HepG2 (cell line): ENCODE measurements around the gene PCIF1. TPM values are rescaled to one million over a fixed set of nuclear protein-coding genes. Genes with fewer than 3 reads are reported as not detected.

Experiments used
- ESRRA ChIP-seq: sonication (generic); formaldehyde crosslinking; IDR thresholded peaks from 2 replicates; pipeline ENCODE4 v1.5.1; 2020; ENCODE audit warnings: mild to moderate bottlenecking, low read depth, missing genetic modification reagents
- FLYWCH1 ChIP-seq: sonication (generic); formaldehyde crosslinking; IDR thresholded peaks from 2 replicates; pipeline ENCODE4 v1.8.1; 2023; ENCODE audit warnings: mild to moderate bottlenecking, missing genetic modification reagents
- FOXP4 ChIP-seq: sonication (generic); formaldehyde crosslinking; IDR thresholded peaks from 2 replicates; pipeline ENCODE4 v1.4.0; 2020; ENCODE audit warnings: missing genetic modification reagents
- GPBP1L1 ChIP-seq: sonication (generic); formaldehyde crosslinking; IDR thresholded peaks from 2 replicates; pipeline ENCODE4 v1.5.0; 2020; ENCODE audit warnings: mild to moderate bottlenecking, missing genetic modification reagents
- HOXA9 ChIP-seq: sonication (generic); formaldehyde crosslinking; IDR thresholded peaks from 2 replicates; pipeline ENCODE4 v1.8.1; 2022; ENCODE audit warnings: missing genetic modification reagents, mild to moderate bottlenecking, moderate library complexity, borderline replicate concordance
- JUN ChIP-seq: sonication (generic); formaldehyde crosslinking; IDR thresholded peaks from 2 replicates; pipeline ENCODE4 v1.4.0; 2020; ENCODE audit warnings: mild to moderate bottlenecking, missing genetic modification reagents
- MAFF ChIP-seq: IDR thresholded peaks from 2 replicates; pipeline ENCODE4 v1.6.1; 2011; ENCODE audit warnings: low read depth, low read length, improper control_type of control experiment
- MED8 ChIP-seq: sonication (generic); formaldehyde crosslinking; IDR thresholded peaks from 2 replicates; pipeline ENCODE4 v1.8.1; 2023; ENCODE audit warnings: mild to moderate bottlenecking, missing genetic modification reagents; ENCODE audit not compliant: insufficient replicate concordance
- MLXIP ChIP-seq: sonication (generic); formaldehyde crosslinking; IDR thresholded peaks from 2 replicates; pipeline ENCODE4 v1.9.0; 2021; ENCODE audit warnings: missing genetic modification reagents, borderline replicate concordance
- NFKB2 ChIP-seq: sonication (generic); formaldehyde crosslinking; IDR thresholded peaks from 2 replicates; pipeline ENCODE4 v1.4.0; 2020; ENCODE audit warnings: missing genetic modification reagents, borderline replicate concordance
- NFYB ChIP-seq: sonication (generic); formaldehyde crosslinking; IDR thresholded peaks from 2 replicates; pipeline ENCODE4 v1.4.0; 2020; ENCODE audit warnings: missing genetic modification reagents
- NR2F2 ChIP-seq: IDR thresholded peaks from 2 replicates; pipeline ENCODE4 v1.6.1; 2012; ENCODE audit warnings: low read depth, inconsistent platforms, borderline replicate concordance
- PHB2 ChIP-seq: fragments of 450-650 bp; IDR thresholded peaks from 2 replicates; pipeline ENCODE4 v1.6.1; 2018; ENCODE audit not compliant: partially characterized antibody
- RELA ChIP-seq: sonication (generic); formaldehyde crosslinking; IDR thresholded peaks from 2 replicates; pipeline ENCODE4 v1.4.0; 2020; ENCODE audit warnings: missing genetic modification reagents
- TAF1 ChIP-seq: sonication (generic); formaldehyde crosslinking; IDR thresholded peaks from 2 replicates; pipeline ENCODE4 v1.4.0; 2020; ENCODE audit warnings: missing genetic modification reagents
- YEATS2 ChIP-seq: sonication (generic); formaldehyde crosslinking; IDR thresholded peaks from 2 replicates; pipeline ENCODE4 v1.4.0; 2020; ENCODE audit warnings: missing genetic modification reagents, borderline replicate concordance
- ZNF3 ChIP-seq: IDR thresholded peaks from 2 replicates; pipeline ENCODE4 v1.7.0; 2017; ENCODE audit warnings: inconsistent platforms
- ZNF503 ChIP-seq: sonication (generic); formaldehyde crosslinking; IDR thresholded peaks from 2 replicates; pipeline ENCODE4 v1.4.0; 2020; ENCODE audit warnings: missing genetic modification reagents
- ZNF556 ChIP-seq: sonication (generic); formaldehyde crosslinking; IDR thresholded peaks from 2 replicates; pipeline ENCODE4 v1.4.0; 2020; ENCODE audit warnings: mild to moderate bottlenecking, missing genetic modification reagents, borderline replicate concordance
- ZNF589 ChIP-seq: sonication (generic); formaldehyde crosslinking; conservative IDR thresholded peaks from 2 replicates; pipeline ENCODE4 v1.8.0; 2022; ENCODE audit warnings: mild to moderate bottlenecking, moderate library complexity, missing genetic modification reagents
- ZNF790 ChIP-seq: sonication (generic); formaldehyde crosslinking; IDR thresholded peaks from 2 replicates; pipeline ENCODE4 v1.8.0; 2022; ENCODE audit warnings: missing genetic modification reagents, mild to moderate bottlenecking, borderline replicate concordance
- ZZZ3 ChIP-seq: sonication (generic); formaldehyde crosslinking; IDR thresholded peaks from 2 replicates; pipeline ENCODE4 v1.4.0; 2020; ENCODE audit warnings: missing genetic modification reagents, mild to moderate bottlenecking, borderline replicate concordance
- polyA plus RNA-seq, 8 experiments: library from polyadenylated mRNA; depleted of rRNA in 3 of 8; stranded (reverse) in 7 of 8; unstranded in 1 of 8; fragments of >200 nt; fragmentation: Illumina TruSeq in 4 of 8; extraction: Trizol in 4 of 8; gene quantifications; 2 replicates each; pipeline versions ENCODE4 v1.2.1 to v1.2.3, GENCODE V29; 2011 to 2016; ENCODE audit warnings: low read depth in 4 of 8, missing spikeins in 1 of 8, mixed read lengths in 1 of 8; ENCODE audit not compliant: insufficient read depth in 1 of 8
- total RNA-seq, 5 experiments: library from RNA; depleted of rRNA; stranded (reverse); fragments of >200 nt; fragmentation: Illumina TruSeq; extraction: Trizol; gene quantifications; 2 replicates each; pipeline ENCODE4 v1.2.3, GENCODE V29; 2016; ENCODE audit warnings: low read depth in 1 of 5

PCIF1 gene
- total and polyA plus RNA-seq, 2 of the 13 experiments (the other 11 are each of a cell fraction or from before 2014, with no cell fraction given): 20.9 to 24.4 TPM

GRCh38 chr20:45911486-45912343, 22.8 kb upstream of the PCIF1 start, which contains the start of gene PLTP (continued):
- TF ChIP-seq MLXIP (CRISPR knock-in tag) (no peak), FOXP4 (CRISPR knock-in tag) (no peak), NFYB (no peak), ZNF790 (CRISPR knock-in tag) (no peak), TAF1 (CRISPR knock-in tag) (no peak), ZZZ3 (CRISPR knock-in tag) (peak; percentile 90), ZNF3 (CRISPR knock-in tag) (no peak), MED8 (CRISPR knock-in tag) (no peak), NR2F2 (no peak), YEATS2 (CRISPR knock-in tag) (no peak), FLYWCH1 (CRISPR knock-in tag) (no peak), JUN (CRISPR knock-in tag) (no peak), MAFF (no peak), PHB2 (no peak), HOXA9 (CRISPR knock-in tag) (no peak), ZNF503 (CRISPR knock-in tag) (no peak), ZNF589 (CRISPR knock-in tag) (no peak), NFKB2 (CRISPR knock-in tag) (no peak; the same call in 1 of the 2 replicates), RELA (CRISPR knock-in tag) (no peak), ZNF556 (CRISPR knock-in tag) (peak; percentile 87), ESRRA (CRISPR knock-in tag) (no peak), GPBP1L1 (CRISPR knock-in tag) (no peak)
